ENCODE measurements around the gene KIF24. TPM values are rescaled to one million over a fixed set of nuclear protein-coding genes. Genes with fewer than 3 reads are reported as not detected.

Gene KIF24
- total RNA-seq, 2 donors from 2014 or later: 0.56 to 1.1 TPM

GRCh38 chr9:34279411-34279810 is 49.7 kb downstream of the KIF24 start:
- no peak overlapping the region for H3K4me3 ChIP-seq
- no peaks in the 10 kb centered on the region for H3K9me3 ChIP-seq
- DNase-seq (ENCODE audit: low spot score): no peak
- no peak for ATAC-seq (ENCODE audit: insufficient number of reproducible peaks, low FRiP score, low read depth)
- no peaks in the 10 kb centered on the region for H3K36me3 ChIP-seq
- no peak overlapping the region for H3K27ac ChIP-seq
- H3K27me3 ChIP-seq (replicated peaks; ENCODE audit: insufficient read depth): no peaks in the 10 kb centered on the region
- no peaks in the 10 kb centered on the region for H3K4me1 ChIP-seq (ENCODE audit: control insufficient read depth in 1 of 2, low read depth in 2 of 2)
- TF ChIP-seq CTCF (IDR thresholded peaks at IDR 0.05): no peak

Other genes starting within 250 kb of the KIF24 start
- 10 to 100 TPM; 14.9 to 31.4 TPM for gene DCAF12, start 202.6 kb downstream of the KIF24 start, total RNA-seq
- 10 to 100 TPM; 35.7 to 52.3 TPM for gene UBAP1, start 150.2 kb downstream of the KIF24 start, total RNA-seq
- 10 to 100 TPM in 1 of 2 donors, 1 to 10 TPM in 1; 3.4 to 20.8 TPM for gene NUDT2, start 301 bp upstream of the KIF24 start, total RNA-seq
- 10 to 100 TPM in 1 of 2 donors, 1 to 10 TPM in 1; 7.4 to 12.1 TPM for gene MYORG, start 47.6 kb upstream of the KIF24 start, total RNA-seq
- 10 to 100 TPM; 19.2 to 20.2 TPM for gene FAM219A, start 129.3 kb upstream of the KIF24 start, total RNA-seq
- gene DNAI1, start 129.5 kb upstream of the KIF24 start, total RNA-seq: not detected
- not detected for gene ENHO, start 193.7 kb upstream of the KIF24 start, total RNA-seq